GM18951 (cell line): ENCODE data around the gene PLK4.

ENCODE experiments used
- POLR2A ChIP-seq: IDR thresholded peaks from 4 replicates; pipeline ENCODE4 v1.6.1; 2011; ENCODE audit warnings: mild to moderate bottlenecking; ENCODE audit not compliant: insufficient read length, insufficient read depth; ENCODE audit errors: extremely low read depth
- in situ Hi-C: fragments of 300-500 bp; cut with MboI; formaldehyde crosslinking; loops from one replicate; pipeline ENCODE4 v1.12.0; 2022; ENCODE audit warnings: low sequenced_read_pairs, mixed read lengths, inconsistent platforms; ENCODE audit not compliant: unreplicated experiment

The PLK4 gene

DNA sequence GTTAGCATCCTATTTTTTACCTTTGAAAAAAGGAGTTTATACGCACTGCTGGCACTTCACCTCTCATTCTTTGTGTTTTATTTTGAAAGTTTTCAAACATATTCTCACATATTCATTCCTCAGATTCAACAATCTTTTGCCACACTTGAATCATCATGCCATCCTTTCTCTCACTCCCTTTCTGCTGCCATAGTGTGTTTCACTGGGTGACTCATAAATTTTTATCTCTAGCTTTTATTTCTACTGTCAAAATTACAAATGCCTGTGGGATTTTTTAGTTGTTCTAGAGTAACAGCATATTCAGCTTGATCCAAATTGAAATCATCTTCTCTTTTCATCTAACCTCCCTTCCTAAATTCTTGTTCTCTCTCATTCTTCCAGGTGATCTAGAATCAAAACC is 56.3 kb downstream of the PLK4 start:
- in situ Hi-C loops: no loop called here
- no peak for TF ChIP-seq POLR2A
